Kidney epithelial cell (primary cell): ENCODE data around the gene RTEL1. TPM values are rescaled to one million over a fixed set of nuclear protein-coding genes. Genes with fewer than 3 reads are reported as not detected.
"Not testable (repeated sequence)": the region's sequence is repeated elsewhere in the genome, so short reads cannot be mapped to it uniquely, and the experiment has no call there.

ENCODE experiments used
- DNase-seq: peaks from one replicate; pipeline ENCODE4 v3.0.0-alpha.2; 2010; ENCODE audit warnings: low read depth
- H3K27me3 ChIP-seq: 2 replicates; pipeline ENCODE4 v1.6.0; 2011; ENCODE audit warnings: low read length; ENCODE audit not compliant: control insufficient read depth, insufficient read depth
- H3K36me3 ChIP-seq: 2 replicates; pipeline ENCODE4 v1.5.1; 2011; ENCODE audit warnings: low read length; ENCODE audit not compliant: control insufficient read depth, insufficient read depth
- H3K4me3 ChIP-seq: 2 replicates; pipeline ENCODE4 v1.5.1; 2011; ENCODE audit warnings: low read depth, mild to moderate bottlenecking, control low read depth, low read length
- total RNA-seq: library from RNA; depleted of rRNA; stranded (reverse); fragments of >200 nt; gene quantifications from 2 replicates; pipeline ENCODE4 v1.2.3, GENCODE V29; 2015
- TF ChIP-seq, protein P1 (sequence below): IDR thresholded peaks from 2 replicates; pipeline ENCODE4 v1.5.1; 2011; ENCODE audit warnings: mild to moderate bottlenecking, moderate library complexity, low read length, control low read depth, inconsistent platforms; ENCODE audit not compliant: insufficient read depth, poor library complexity, severe bottlenecking

RTEL1 gene, protein sequence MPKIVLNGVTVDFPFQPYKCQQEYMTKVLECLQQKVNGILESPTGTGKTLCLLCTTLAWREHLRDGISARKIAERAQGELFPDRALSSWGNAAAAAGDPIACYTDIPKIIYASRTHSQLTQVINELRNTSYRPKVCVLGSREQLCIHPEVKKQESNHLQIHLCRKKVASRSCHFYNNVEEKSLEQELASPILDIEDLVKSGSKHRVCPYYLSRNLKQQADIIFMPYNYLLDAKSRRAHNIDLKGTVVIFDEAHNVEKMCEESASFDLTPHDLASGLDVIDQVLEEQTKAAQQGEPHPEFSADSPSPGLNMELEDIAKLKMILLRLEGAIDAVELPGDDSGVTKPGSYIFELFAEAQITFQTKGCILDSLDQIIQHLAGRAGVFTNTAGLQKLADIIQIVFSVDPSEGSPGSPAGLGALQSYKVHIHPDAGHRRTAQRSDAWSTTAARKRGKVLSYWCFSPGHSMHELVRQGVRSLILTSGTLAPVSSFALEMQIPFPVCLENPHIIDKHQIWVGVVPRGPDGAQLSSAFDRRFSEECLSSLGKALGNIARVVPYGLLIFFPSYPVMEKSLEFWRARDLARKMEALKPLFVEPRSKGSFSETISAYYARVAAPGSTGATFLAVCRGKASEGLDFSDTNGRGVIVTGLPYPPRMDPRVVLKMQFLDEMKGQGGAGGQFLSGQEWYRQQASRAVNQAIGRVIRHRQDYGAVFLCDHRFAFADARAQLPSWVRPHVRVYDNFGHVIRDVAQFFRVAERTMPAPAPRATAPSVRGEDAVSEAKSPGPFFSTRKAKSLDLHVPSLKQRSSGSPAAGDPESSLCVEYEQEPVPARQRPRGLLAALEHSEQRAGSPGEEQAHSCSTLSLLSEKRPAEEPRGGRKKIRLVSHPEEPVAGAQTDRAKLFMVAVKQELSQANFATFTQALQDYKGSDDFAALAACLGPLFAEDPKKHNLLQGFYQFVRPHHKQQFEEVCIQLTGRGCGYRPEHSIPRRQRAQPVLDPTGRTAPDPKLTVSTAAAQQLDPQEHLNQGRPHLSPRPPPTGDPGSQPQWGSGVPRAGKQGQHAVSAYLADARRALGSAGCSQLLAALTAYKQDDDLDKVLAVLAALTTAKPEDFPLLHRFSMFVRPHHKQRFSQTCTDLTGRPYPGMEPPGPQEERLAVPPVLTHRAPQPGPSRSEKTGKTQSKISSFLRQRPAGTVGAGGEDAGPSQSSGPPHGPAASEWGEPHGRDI (N-terminal part only)
- total RNA-seq = 18.6 and 30.7 TPM in 2 replicates

GRCh38 chr20:63657937-63658748, at the start of gene RTEL1:
Gene RTEL1 (plus strand): TSS chr20:63658312. CDS start chr20:63659403, 1,091 bp downstream.
- TF ChIP-seq, protein P1, sequence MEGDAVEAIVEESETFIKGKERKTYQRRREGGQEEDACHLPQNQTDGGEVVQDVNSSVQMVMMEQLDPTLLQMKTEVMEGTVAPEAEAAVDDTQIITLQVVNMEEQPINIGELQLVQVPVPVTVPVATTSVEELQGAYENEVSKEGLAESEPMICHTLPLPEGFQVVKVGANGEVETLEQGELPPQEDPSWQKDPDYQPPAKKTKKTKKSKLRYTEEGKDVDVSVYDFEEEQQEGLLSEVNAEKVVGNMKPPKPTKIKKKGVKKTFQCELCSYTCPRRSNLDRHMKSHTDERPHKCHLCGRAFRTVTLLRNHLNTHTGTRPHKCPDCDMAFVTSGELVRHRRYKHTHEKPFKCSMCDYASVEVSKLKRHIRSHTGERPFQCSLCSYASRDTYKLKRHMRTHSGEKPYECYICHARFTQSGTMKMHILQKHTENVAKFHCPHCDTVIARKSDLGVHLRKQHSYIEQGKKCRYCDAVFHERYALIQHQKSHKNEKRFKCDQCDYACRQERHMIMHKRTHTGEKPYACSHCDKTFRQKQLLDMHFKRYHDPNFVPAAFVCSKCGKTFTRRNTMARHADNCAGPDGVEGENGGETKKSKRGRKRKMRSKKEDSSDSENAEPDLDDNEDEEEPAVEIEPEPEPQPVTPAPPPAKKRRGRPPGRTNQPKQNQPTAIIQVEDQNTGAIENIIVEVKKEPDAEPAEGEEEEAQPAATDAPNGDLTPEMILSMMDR = no peak
- peak; percentile 56 for DNase-seq

DNA sequence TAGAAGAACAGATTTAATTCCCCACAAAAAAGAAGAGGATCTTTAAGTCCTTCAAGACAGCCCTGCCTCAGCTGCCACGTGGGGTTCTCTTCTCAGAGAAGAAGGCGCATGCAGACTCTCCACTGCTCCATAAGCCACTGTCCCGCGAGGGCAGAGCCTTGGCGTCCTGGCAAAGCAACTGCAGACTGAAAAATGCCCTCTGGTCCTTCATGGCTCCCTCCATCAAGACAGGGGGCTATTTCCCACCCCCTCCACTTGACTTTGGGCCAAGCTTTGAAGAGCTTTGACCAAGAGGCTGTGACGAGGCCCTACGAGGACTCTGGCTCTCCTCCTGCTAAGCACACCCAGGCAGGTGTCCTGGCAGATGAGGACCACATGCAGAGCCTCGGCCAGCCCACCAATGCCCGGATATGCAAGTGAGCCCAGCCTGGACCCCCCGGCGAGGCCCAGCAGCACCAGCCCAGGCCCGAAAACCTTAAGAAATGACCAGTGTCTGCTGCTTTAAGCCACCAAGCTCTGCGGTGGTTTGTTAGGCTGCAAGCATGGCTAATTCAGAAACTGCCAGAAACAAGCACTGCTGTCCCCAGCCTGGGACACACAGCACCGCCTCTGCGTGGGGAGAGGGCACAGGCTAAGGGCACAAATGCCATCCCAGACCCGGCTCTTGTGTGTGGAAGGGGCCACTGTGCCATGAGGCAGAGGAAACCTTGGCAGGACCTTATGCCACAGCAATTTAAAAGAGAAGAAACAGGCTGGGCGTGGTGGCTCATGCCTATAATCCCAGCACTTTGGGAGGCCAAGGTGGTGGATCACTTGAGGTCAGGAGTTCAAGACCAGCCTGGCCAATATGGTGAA, 47.3 kb upstream of the RTEL1 start:
- Histone ChIP-seq H3K4me3 (no peak overlapping the region), H3K27me3 (no peaks in the 10 kb centered on the region), H3K36me3 (no peaks in the 10 kb centered on the region)
- no peak for DNase-seq
- TF ChIP-seq, protein P1 = no peak

More at GRCh38 chr20:63657937-63658748, at the start of gene RTEL1:
- H3K36me3 ChIP-seq = no peaks in the 10 kb centered on the region
- peak within 1 kb of the TSS; percentile 76 for H3K4me3 ChIP-seq
- H3K27me3 ChIP-seq = no peaks in the 10 kb centered on the region

DNA sequence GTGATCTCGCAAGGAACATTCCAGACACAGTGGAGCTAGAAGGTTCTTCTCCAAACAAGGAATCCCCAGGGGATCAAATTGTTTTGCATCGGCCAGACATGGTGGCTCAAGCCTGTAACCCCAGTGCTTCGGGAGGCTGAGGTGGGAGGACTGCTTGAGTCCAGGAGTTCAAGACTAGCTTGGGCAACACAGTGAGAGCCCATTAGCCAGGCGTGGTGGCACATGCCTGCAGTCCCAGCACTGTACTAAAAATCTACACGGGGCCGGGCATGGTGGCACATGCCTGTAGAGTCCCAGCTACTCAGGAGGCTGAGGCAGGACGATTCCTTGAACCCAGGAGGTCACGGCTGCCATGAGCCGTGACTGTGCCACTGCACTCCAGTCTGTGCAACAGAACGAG, 46.5 kb upstream of the RTEL1 start:
- TF ChIP-seq, protein P1 = no peak
- Histone ChIP-seq H3K36me3 (no peaks in the 10 kb centered on the region), H3K4me3 (no peak overlapping the region), H3K27me3 (no peaks in the 10 kb centered on the region)
- no peak for DNase-seq

GRCh38 chr20:63612276-63612931, 45.7 kb upstream of the RTEL1 start:
- TF ChIP-seq, protein P1 = no peak
- no peak for DNase-seq
- Histone ChIP-seq H3K36me3 (no peaks in the 10 kb centered on the region), H3K4me3 (no peak overlapping the region), H3K27me3 (no peaks in the 10 kb centered on the region)

GRCh38 chr20:63613863-63614594, 44.1 kb upstream of the RTEL1 start:
- DNase-seq, H3K4me3 ChIP-seq, H3K36me3 ChIP-seq, H3K27me3 ChIP-seq: not testable (repeated sequence)
